Activated CD4-positive, alpha-beta T cell treated with anti-CD3 and anti-CD28 coated beads for 24 hours (primary cell): ENCODE measurements around the gene FBXO22.
"Not testable (repeated sequence)": the region's sequence is repeated elsewhere in the genome, so short reads cannot be mapped to it uniquely, and the experiment has no call there.

ENCODE experiments used
- DNase-seq, 2 donors: peaks; one replicate each; pipeline ENCODE4 v3.0.0-alpha.2; 2020; ENCODE audit warnings: low read depth in 2 of 2

The FBXO22 gene

GRCh38 chr15:75903331-75904239, at the start of gene FBXO22:
FBXO22 (plus strand) TSS chr15:75903878; CDS start chr15:75903964, 86 bp downstream.
- peak; percentile 88 to 90 for DNase-seq

GRCh38 chr15:75857886-75858285, 45.8 kb upstream of the FBXO22 start:
- DNase-seq: no peak

DNA sequence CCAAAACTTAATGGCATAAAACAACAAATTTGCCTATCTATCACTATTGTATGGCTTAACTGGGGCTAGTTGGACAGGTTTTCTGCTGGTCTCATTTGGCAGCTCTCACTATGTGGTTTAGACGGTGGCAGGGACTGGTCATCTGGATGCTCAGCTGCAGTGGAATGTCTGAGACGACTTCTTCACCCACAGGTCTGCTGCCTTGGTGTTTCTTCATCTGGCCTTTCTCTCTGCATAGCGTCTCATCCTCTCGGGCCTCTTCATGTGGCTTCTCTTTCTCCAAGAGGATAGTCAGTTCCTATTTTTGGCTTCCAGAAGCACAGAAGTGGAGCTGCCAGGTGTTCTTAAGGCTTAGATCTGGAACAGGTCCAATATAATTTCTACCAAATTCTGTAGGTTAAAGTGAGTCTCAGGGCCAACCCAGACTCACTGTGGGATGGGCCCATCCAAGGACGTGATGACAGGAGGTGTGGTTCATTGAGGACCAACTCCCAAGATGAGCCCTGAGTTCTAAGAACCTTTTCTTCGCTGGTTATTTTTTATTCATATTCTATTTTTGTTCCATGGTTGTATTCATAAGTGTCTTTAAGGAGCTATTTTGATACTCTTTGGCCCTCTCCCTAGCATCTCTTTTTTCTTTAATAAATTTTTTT, 41.8 kb upstream of the FBXO22 start:
- DNase-seq: no peak

DNA sequence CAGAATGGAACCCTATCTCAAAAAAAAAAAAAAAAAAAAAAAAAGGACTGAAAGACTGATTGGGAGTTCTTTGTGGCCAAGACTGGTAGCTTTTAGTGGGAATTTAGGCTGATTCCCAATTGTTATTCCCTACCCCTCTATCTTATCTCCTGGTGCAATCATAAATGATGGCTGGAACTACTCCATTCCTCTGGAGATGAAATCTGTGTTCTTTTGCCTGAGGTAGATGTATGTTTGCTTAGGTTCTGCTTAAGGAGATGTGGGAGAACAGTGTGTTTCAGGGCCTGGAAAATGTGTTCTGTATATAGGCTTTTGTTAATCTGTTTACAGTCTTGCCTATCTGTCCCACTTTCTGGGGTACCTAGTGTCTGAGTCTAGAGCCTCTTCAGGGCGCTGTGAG, 40.9 kb upstream of the FBXO22 start:
- no peak for DNase-seq

DNA sequence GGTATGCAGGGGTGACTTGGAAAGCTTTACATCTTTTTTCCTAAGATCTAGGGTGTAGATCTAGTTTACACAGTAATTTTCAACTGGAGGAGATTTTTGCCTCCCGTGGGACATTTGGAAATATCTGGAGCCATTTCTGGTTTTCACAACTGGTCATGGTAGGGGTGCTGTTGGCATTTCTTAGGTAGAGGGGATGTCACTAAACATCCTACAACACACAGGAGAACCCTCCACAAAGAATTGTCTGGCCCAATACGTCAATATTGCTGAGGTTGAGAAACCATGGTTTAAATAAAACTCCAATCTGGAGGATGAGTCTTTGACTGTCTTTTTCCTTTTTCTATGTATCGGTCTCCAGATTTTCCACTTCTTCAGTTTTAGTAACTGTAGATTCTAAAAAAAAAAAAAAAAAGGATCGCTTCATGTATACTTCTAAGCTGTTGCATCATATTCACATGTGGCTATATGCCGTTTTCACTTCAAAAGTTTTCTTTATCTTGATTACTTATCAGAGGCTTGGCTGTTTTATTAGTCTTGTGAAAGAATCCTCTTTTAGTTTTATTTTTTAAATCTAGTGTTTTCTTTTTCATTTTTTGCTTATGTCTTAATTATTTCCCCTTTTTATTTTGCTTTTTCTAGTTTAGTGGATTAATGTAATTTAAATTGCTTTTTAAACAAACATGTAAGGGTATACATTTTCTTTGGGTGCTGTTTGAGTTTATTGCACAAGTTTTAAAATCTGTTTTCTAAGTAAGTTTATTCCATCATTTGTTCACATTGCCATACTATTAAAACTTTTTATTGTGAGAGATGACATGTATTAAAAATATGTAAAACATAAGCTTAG, 39.2 kb upstream of the FBXO22 start:
- no peak for DNase-seq

DNA sequence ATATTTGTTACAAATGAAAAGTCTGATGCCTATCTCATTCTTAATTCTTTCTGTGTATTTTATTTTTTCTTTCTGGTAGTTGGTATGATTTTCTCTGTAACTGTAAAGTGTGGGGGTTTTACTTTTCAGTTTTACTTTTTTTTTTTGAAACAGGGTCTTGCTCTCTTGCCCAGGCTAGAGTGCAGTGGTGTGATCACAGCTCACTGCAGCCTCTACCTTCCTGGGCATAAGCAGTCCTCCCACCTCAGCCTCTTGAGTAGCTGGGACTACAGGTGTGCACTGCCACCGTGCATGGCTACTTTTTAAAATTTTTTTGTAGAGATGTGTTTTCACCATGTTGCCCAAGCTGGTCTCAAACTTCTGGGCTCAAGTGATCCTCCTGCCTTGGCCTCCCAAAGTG, 37.6 kb upstream of the FBXO22 start:
- DNase-seq: not testable (repeated sequence)

DNA sequence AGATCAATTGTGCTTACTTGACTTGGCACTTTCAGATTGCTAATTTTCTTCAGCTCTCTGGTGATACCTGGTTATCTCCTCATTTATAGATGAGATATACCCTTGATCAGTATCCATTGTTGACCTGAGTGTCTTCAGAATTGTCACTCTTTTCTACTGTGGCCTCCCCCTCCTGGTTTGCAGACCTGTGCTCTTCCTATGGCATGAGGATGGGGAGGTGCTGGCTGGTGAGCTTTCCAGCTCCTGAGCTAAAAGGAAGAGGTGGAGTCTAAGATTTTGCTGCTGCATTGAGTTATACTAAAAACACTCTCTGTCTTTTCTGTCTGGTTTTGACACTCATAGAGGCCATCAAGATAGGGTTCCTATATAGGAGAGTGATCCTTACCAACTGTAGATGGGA, 36.8 kb upstream of the FBXO22 start:
- no peak for DNase-seq

- DNase-seq: no peak
Measured at GRCh38 chr15:75867449-75867848, 36.2 kb upstream of the FBXO22 start.

DNA sequence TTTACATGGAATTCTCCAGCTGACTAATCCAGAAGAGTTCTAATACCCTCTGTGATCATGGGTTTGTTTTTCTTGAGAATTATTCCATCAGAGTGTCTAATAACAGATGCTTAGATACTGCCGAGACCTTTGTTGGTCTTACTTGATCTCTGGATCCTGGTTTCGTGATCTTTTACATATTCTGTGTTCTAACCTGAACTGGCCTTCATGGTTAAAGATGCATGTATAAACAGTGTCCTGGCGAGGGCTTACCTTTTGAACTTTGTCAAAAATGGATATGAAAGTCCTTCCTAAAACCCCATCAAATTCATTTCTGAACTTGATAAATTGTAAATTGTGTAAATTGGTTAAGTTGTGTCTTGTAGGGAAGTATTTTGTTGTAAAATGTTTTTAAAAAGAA, 35.7 kb upstream of the FBXO22 start:
- no peak for DNase-seq

DNA sequence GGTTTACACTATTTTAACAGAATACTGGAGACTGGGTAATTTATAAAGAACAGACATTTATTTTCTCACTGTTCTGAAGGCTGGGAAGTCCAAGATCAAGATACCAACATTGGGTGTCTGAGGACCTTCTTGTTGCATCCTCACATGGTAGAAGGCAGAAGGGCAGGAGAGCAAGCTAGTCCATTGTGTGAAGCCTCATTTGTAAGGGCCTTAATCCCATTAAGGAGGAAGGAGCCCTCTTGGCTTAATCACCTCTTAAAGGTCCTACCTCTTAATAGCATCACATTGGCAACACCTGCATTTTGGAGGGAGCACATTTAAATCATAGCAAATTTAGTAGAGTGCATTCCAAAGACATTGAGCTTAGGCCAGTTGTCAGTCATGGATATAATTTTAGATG, 34.2 kb upstream of the FBXO22 start:
- DNase-seq: no peak

DNA sequence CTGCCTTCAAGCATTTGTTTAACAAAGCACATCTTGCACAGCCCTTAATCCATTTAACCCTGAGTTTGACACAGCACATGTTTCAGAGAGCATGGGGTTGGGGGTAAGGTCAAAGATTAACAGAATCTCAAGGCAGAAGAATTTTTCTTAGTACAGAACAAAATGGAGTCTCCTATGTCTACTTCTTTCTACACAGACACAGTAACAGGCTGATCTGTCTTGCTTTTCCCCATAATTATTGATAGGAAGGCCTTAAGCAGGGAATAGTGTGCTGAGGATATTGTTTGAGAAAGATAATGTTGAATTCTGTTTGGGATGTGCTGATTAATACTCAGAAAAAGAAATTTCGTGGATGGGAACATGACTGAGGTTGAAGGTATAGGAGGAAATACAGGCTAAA, 32.1 kb upstream of the FBXO22 start:
- not testable (repeated sequence) for DNase-seq

DNA sequence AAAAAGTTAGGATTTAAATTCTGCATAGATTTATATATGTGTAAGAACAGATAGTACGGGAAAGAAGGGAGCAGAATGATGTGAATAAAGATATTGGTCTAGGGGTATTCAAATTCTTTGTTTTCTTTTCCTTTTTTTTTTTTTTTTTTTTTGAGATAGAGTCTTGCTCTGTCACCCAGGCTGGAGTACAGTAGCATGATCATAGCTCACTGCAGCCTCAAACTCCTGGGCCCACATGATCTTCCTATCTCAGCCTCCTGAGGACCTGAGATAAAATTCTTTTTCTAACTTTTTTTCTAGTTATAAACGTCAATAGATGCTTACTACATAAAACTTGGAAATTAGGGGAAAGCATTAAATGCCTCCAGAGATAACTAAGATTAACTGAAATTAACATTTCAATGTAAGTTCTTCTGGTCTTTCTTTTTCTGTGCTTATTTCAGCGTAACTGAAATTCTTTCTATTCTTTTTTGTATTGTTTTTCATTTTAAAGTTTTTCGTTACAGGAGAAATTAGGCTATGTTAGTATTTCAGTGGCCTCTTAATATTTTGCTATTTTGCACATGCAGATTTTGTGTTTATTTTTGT, 31.2 kb upstream of the FBXO22 start:
- no peak for DNase-seq

GRCh38 chr15:75884041-75884440, 19.6 kb upstream of the FBXO22 start:
- no peak for DNase-seq

DNA sequence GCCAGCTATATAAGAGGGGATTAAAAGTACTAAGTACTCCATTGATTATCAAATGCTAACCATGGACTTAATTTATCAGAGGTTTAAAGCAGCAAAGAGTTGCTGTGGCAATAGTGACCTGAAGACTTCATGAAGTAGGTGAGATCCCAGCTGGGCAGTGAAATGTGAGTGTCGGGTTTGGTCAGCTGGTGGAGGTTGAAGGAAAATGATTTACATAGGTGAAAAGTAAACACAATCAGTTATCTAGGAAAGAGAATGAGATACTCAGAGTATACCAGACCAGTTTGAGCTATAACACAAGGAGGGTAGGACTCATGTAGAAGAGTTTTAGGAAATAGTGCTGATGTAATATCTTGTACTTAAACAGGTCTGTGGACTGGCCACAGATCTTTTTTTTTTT, 16.5 kb upstream of the FBXO22 start:
- DNase-seq: no peak

GRCh38 chr15:75891895-75892294, 11.8 kb upstream of the FBXO22 start:
- DNase-seq: no peak

DNA sequence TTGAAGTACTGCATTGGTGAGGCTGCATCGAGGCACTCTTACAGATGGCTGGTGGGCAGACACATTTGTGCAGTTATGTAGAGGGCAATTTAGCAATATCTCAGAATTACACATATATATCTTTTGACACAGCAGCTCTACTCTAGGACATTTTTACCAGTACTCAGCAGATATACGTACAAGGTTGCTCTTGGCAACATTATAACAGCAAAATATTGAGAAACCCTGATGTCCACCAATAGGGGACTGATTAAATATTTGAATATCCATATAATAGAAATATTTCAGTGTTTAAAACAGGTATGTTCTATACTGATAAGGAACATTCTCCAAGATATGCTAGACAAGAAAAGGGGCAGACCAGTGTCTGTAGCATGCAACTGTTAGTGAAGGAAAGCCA, 7.9 kb upstream of the FBXO22 start:
- DNase-seq: no peak

DNA sequence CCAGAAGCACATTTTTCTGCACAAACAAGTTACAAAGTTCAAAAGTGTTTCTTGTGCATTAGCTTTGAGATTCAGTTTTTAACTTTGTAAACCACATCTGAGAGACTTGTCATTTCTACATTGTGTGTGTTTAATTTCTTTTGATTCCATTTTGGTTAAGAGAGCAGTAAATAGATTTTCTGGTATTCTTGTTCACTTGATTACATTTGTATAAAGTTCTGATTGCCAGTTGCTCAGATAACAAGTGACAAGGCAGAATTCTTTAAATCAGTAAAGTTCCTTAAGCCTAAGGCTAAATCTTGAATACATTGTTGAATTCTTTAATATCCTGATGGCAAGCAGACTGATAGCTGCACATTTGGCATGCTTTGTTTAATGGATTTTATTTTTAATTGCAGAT, 3.1 kb upstream of the FBXO22 start:
- no peak for DNase-seq

DNA sequence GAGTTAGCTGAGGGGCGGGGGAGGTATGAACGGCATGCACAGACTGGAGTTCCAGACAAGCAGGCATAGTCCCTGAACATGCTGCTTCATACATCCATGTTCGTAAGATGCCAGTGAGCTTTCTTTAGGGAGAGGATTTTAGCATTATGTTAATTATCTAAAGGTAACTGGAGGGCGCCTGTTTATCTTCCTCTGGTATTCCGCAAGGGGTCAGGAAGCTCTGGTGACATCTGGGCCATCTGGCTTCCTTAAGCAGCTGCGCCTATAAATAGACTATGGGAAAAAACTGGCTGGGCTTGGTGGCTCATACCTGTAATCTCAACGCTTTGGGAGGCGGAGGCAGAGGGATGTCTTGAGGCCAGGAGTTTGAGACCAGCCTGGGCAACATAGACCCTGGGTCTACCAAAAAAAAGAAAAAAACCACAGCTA, 1.5 kb upstream of the FBXO22 start:
- DNase-seq: no peak

DNA sequence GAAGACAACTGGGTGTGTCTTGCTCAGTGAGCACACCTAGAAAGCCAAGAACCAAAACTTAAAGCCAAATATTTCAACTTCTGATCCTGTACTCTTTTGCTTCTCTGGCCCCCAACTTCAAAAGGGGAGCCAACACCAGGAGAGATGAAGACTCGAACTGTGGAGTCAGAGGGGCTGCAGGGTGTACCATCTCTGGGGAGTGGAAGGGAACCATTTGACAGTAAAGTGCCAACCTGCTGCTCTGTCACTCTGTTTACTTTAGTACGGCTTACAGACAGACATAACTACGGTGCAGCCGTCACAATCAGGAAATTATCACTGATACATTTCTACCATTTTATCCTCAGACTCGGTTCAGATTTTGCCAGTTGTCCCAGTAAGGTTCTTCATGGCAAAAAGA, 1.6 kb downstream of the FBXO22 start:
- no peak for DNase-seq

DNA sequence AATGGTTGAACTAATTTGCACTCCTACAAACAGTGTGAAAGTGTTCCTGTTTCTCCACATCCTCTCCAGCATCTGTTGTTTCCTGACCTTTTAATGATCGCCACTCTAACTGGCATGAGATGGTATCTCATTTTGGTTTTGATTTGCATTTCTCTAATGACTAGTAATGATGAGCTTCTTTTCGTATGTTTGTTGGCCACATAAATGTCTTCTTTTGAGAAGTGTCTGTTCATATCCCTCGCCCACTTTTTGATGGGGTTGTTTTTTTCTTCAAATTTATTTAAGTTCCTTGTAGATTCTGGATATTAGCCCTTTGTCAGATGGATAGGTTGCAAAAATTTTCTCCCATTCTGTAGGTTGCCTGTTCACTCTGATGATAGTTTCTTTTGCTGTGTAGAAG, 6.7 kb downstream of the FBXO22 start:
- DNase-seq: not testable (repeated sequence)

DNA sequence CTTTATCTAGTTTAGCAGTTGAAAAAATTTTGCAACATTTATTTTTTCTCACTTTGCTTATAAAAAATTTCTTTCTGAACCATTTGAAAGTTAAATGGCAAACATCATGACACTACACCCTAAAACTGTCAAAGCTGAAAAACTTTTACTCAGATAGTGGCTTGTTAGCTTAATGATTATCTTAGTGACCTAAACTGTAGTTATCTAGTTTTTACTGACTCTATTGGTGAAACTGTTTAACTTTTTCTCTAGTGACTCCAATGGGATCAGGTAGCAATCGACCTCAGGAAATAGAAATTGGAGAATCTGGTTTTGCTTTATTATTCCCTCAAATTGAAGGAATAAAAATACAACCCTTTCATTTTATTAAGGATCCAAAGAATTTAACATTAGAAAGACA, 13.3 kb downstream of the FBXO22 start:
- DNase-seq: no peak

- no peak for DNase-seq
Measured at GRCh38 chr15:75918135-75918534, 14.5 kb downstream of the FBXO22 start.
